NB4 (cell line): ENCODE results near the gene RDX.

Source experiments
- CTCF ChIP-seq: IDR thresholded peaks from one replicate; pipeline ENCODE4 v1.5.1; 2012; ENCODE audit warnings: low read depth, low read length
- POLR2A ChIP-seq: IDR thresholded peaks from 2 replicates; pipeline ENCODE4 v1.6.1; 2011; ENCODE audit warnings: mild to moderate bottlenecking; ENCODE audit not compliant: insufficient read length; ENCODE audit errors: extremely low read depth

GRCh38 chr11:110141812-110142211 is 154.6 kb downstream of the RDX start:
- TF ChIP-seq CTCF = no peak
- no peak for TF ChIP-seq POLR2A
